Activated T-helper 1 cell treated with anti-CD3 and anti-CD28 coated beads, Interleukin-12 subunit alpha, Interleukin-12 subunit beta, Interleukin-2, Interleukin-4 antibody, amounts not matched to agents 30 ng/mL and 10 ng/mL and 1 ng/mL, durations not matched to agents 14 hours and 24 hours and 36 hours (primary cell): ENCODE measurements around the gene CFAP53. TPM values are rescaled to one million over a fixed set of nuclear protein-coding genes. Genes with fewer than 3 reads are reported as not detected.
"Not testable (repeated sequence)": the region's sequence is repeated elsewhere in the genome, so short reads cannot be mapped to it uniquely, and the experiment has no call there.

Experiments used
- DNase-seq: peaks from one replicate; pipeline ENCODE4 v3.0.0; 2021; ENCODE audit warnings: low spot score
- H3K27ac Mint-ChIP-seq: one replicate; pipeline ENCODE4 v1.8.0; 2021; ENCODE audit warnings: mild to moderate bottlenecking, mixed read lengths
- H3K27me3 Mint-ChIP-seq: one replicate; pipeline ENCODE4 v1.8.0; 2022; ENCODE audit warnings: mild to moderate bottlenecking, moderate library complexity, mixed read lengths; ENCODE audit not compliant: insufficient read depth
- H3K36me3 Mint-ChIP-seq: one replicate; pipeline ENCODE4 v1.8.0; 2021; ENCODE audit warnings: low read depth, mixed read lengths
- H3K4me1 Mint-ChIP-seq: one replicate; pipeline ENCODE4 v1.8.0; 2021; ENCODE audit warnings: low read depth, mixed read lengths
- H3K4me3 Mint-ChIP-seq: one replicate; pipeline ENCODE4 v1.8.0; 2021; ENCODE audit warnings: mild to moderate bottlenecking, moderate library complexity, mixed read lengths
- H3K9me3 Mint-ChIP-seq: one replicate; pipeline ENCODE4 v1.8.0; 2021; ENCODE audit warnings: mixed read lengths
- intact Hi-C: fragments of 100-400 bp; cut with micrococcal nuclease; formaldehyde crosslinking; loops from one replicate; pipeline ENCODE4 v1.15.1; 2024
- total RNA-seq: library from RNA; stranded (reverse); gene quantifications from 2 replicates; pipeline ENCODE4 v1.2.3, GENCODE V29; 2022

CFAP53 gene
- total RNA-seq, 1 donor from 2014 or later, result 0.31 TPM

DNA sequence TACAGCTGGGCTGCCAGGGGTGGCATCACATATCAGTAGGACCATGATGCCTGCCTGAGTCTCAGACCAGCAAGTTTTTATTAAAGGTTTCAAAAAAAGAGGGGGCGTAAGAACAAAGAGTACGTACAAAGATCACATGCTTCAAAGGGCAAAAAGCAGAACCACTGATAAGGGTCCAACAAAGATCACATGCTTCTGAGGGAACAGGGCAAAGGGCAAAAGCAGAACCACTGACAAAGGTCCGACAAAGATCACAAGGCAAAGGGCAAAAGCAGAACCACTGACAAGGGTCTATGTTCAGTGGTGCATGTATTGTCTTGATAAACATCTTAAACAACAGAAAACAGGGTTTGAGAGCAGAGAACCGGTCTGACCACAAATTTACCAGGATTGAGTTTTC lies 46.0 kb downstream of the CFAP53 start:
- H3K27ac Mint-ChIP-seq, intact Hi-C loops, H3K36me3 Mint-ChIP-seq: not testable (repeated sequence)

DNA sequence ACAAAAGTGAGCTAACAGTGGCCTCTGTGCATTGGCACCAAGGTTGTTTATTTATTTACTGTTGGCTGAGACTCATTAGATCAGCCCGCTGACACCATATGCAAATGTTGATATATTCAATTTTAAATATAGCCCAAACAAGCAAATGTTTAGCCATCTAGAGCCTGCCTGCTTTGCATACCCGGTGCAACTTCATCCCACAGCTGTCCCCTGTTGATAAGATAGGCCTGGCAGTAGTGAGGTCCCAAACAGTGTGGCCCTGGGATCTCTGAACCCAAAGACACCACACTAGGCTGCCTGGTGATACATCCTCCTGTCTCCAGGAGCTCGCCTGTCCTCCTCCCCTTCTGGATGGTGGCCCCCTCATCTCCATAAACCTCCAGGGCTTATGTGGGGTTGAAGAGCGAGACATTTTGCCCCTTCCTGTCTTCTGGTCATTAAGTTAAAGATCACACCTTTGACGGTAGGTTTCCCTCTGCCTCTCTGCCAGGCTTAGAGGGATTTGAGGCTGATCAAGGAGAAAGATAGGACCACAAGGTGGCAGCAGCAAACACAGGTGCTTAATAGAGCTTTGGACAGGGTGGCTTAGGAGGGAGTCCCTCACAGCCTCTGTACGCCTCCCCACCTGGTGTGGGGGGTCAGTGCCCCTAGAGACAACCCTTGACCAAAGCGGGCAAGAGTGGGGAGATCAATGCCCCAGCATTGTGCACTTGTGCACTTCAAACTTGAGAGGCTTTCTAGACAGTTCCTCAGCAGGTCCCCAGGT lies 47.7 kb downstream of the CFAP53 start:
- H3K4me3 Mint-ChIP-seq, result no peak overlapping the region
- no peak overlapping the region for H3K27ac Mint-ChIP-seq
- peaks cover 14% of the 10 kb centered on the region for H3K27me3 Mint-ChIP-seq
- H3K4me1 Mint-ChIP-seq, result no peaks in the 10 kb centered on the region
- intact Hi-C loops, result loop anchor here (1.0 to 5.0 kb wide), 2 partner anchors 50 to 209 kb away; no protein-coding TSS in a partner anchor
- no peaks in the 10 kb centered on the region for H3K36me3 Mint-ChIP-seq
- H3K9me3 Mint-ChIP-seq, result peaks cover 14% of the 10 kb centered on the region
- DNase-seq, result peak; percentile 8

More for the DNA sequence above, 46.0 kb downstream of the CFAP53 start:
- H3K4me1 Mint-ChIP-seq, H3K4me3 Mint-ChIP-seq, DNase-seq: not testable (repeated sequence)
- Mint-ChIP-seq H3K9me3 (peaks cover 14% of the 10 kb centered on the region), H3K27me3 (peaks cover 20% of the 10 kb centered on the region)

GRCh38 chr18:50209311-50209710 lies 57.0 kb downstream of the CFAP53 start:
- no peak overlapping the region for H3K4me3 Mint-ChIP-seq

GRCh38 chr18:50207722-50208121 lies 58.6 kb downstream of the CFAP53 start:
- intact Hi-C loops, result no loop called here
- H3K9me3 Mint-ChIP-seq, result no peaks in the 10 kb centered on the region
- H3K36me3 Mint-ChIP-seq, result no peaks in the 10 kb centered on the region
- DNase-seq, result no peak
- H3K27me3 Mint-ChIP-seq, result peaks cover 32% of the 10 kb centered on the region
- H3K4me1 Mint-ChIP-seq, result peaks cover 9% of the 10 kb centered on the region
- no peak overlapping the region for H3K27ac Mint-ChIP-seq
- H3K4me3 Mint-ChIP-seq, result no peak overlapping the region

More at GRCh38 chr18:50209311-50209710, 57.0 kb downstream of the CFAP53 start:
- no peaks in the 10 kb centered on the region for H3K36me3 Mint-ChIP-seq
- H3K27me3 Mint-ChIP-seq, result peaks cover 21% of the 10 kb centered on the region
- peaks cover 4% of the 10 kb centered on the region for H3K4me1 Mint-ChIP-seq
- no peak overlapping the region for H3K27ac Mint-ChIP-seq
- intact Hi-C loops, result no loop called here
- DNase-seq, result no peak
- no peaks in the 10 kb centered on the region for H3K9me3 Mint-ChIP-seq

GRCh38 chr18:50203801-50204604 lies 62.3 kb downstream of the CFAP53 start:
- Mint-ChIP-seq H3K4me3 (no peak overlapping the region), H3K27ac (no peak overlapping the region), H3K36me3 (no peaks in the 10 kb centered on the region), H3K27me3 (peaks cover 44% of the 10 kb centered on the region), H3K4me1 (peaks cover 9% of the 10 kb centered on the region), H3K9me3 (no peaks in the 10 kb centered on the region)
- DNase-seq, result no peak
- intact Hi-C loops, result no loop called here

DNA sequence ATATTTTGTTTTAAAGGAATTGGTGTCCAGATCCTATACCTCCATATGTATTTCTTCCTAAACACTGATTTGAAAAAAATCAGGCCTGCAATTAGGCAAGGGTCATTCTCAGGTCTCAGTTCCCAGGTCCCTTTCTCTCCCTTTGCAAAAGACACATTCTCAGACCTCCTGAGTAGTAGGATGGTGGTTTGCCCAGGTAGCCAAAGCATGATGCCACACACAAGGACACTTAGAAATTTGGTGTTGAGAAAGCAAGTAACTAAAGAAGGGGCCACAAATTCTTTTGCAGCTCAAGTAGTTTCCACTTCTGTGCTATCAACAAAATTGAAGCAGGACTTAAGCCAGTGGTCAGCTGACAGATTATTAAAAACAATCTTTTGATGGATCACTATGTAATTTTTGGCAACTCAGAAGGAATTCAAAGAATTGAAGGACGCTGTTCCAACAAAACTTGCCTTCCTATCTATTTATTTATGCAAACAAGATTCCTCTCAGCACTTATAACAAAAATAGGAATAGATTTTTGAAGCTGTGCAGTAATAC lies 64.7 kb downstream of the CFAP53 start:
- no peaks in the 10 kb centered on the region for H3K36me3 Mint-ChIP-seq
- no peak for DNase-seq
- H3K4me1 Mint-ChIP-seq, result peaks cover 9% of the 10 kb centered on the region
- intact Hi-C loops, result no loop called here
- H3K4me3 Mint-ChIP-seq, result no peak overlapping the region
- H3K9me3 Mint-ChIP-seq, result no peaks in the 10 kb centered on the region
- no peak overlapping the region for H3K27ac Mint-ChIP-seq
- H3K27me3 Mint-ChIP-seq, result peaks cover 58% of the 10 kb centered on the region

GRCh38 chr18:50199921-50200320 lies 66.4 kb downstream of the CFAP53 start:
- intact Hi-C loops, result loop anchor here (10.0 kb wide), 1 partner anchor 635 kb away; the partner anchor contains the start of gene LIPG
- Mint-ChIP-seq H3K27ac (no peak overlapping the region), H3K36me3 (no peaks in the 10 kb centered on the region), H3K27me3 (peaks cover 61% of the 10 kb centered on the region), H3K4me3 (no peak overlapping the region), H3K4me1 (peaks cover 16% of the 10 kb centered on the region), H3K9me3 (no peaks in the 10 kb centered on the region)
- DNase-seq, result no peak

- Mint-ChIP-seq H3K36me3 (no peaks in the 10 kb centered on the region), H3K4me3 (no peak overlapping the region), H3K27ac (no peak overlapping the region), H3K4me1 (peaks cover 13% of the 10 kb centered on the region), H3K27me3 (peaks cover 56% of the 10 kb centered on the region), H3K9me3 (no peaks in the 10 kb centered on the region)
- intact Hi-C loops, result loop anchor here (10.0 kb wide), 1 partner anchor 635 kb away; the partner anchor contains the start of gene LIPG
- no peak for DNase-seq
Measured at GRCh38 chr18:50199346-50199855, 66.9 kb downstream of the CFAP53 start.

DNA sequence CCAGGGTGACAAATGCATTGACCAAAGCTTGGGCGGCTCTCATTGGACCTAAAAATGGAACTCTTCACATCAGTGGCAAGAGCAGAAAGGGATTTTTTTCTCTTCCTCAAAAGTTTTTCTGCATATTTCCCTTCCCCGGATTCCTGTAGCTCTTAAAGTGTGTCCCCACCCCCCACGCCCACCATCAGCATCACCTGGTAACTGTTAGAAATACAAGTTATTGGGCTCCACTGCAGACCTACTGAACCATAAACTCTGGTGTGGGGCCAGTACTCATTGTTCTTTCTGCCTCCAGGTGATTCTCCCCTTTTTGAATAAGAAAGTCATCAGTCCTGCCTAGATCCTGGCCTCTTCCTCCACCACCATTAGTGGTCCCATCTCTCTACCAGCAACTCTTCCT lies 70.0 kb downstream of the CFAP53 start:
- DNase-seq, result no peak
- H3K27ac Mint-ChIP-seq, result peak overlapping the region; percentile 26
- peaks cover 63% of the 10 kb centered on the region for H3K27me3 Mint-ChIP-seq
- H3K36me3 Mint-ChIP-seq, result no peaks in the 10 kb centered on the region
- peaks cover 6% of the 10 kb centered on the region for H3K4me1 Mint-ChIP-seq
- peak overlapping the region; percentile 53 for H3K4me3 Mint-ChIP-seq
- intact Hi-C loops, result loop anchor here (10.0 kb wide), 1 partner anchor 631 kb away; the partner anchor contains the start of gene LIPG
- no peaks in the 10 kb centered on the region for H3K9me3 Mint-ChIP-seq

GRCh38 chr18:50195689-50196088 lies 70.6 kb downstream of the CFAP53 start:
- Mint-ChIP-seq H3K4me1 (peaks cover 6% of the 10 kb centered on the region), H3K9me3 (no peaks in the 10 kb centered on the region), H3K36me3 (no peaks in the 10 kb centered on the region), H3K27me3 (peaks cover 58% of the 10 kb centered on the region), H3K4me3 (peak overlapping the region; percentile 41), H3K27ac (no peak overlapping the region)
- intact Hi-C loops, result loop anchor here (1.0 to 10.0 kb wide), 2 partner anchors 185 to 631 kb away; partner anchors contain the start of gene LIPG
- DNase-seq, result no peak

GRCh38 chr18:50194631-50195532 lies 71.4 kb downstream of the CFAP53 start, which contains the start of gene MYO5B:
Gene MYO5B (minus strand): TSS chr18:50195147. CDS start chr18:50194793, 354 bp downstream.
- H3K9me3 Mint-ChIP-seq, result no peaks in the 10 kb centered on the region
- DNase-seq, result peak; percentile 24
- peaks cover 62% of the 10 kb centered on the region for H3K27me3 Mint-ChIP-seq
- H3K4me3 Mint-ChIP-seq, result peak within 1 kb of the TSS; percentile 62
- H3K4me1 Mint-ChIP-seq, result peaks cover 7% of the 10 kb centered on the region
- H3K27ac Mint-ChIP-seq, result no peak within 1 kb of the TSS
- intact Hi-C loops, result loop anchor here (1.0 to 10.0 kb wide), 3 partner anchors 72 to 630 kb away; partner anchors contain the start of genes CFAP53 and LIPG
- no peaks in the 10 kb centered on the region for H3K36me3 Mint-ChIP-seq
